ENCODE measurements around the gene HGFAC.

Gene HGFAC

DNA sequence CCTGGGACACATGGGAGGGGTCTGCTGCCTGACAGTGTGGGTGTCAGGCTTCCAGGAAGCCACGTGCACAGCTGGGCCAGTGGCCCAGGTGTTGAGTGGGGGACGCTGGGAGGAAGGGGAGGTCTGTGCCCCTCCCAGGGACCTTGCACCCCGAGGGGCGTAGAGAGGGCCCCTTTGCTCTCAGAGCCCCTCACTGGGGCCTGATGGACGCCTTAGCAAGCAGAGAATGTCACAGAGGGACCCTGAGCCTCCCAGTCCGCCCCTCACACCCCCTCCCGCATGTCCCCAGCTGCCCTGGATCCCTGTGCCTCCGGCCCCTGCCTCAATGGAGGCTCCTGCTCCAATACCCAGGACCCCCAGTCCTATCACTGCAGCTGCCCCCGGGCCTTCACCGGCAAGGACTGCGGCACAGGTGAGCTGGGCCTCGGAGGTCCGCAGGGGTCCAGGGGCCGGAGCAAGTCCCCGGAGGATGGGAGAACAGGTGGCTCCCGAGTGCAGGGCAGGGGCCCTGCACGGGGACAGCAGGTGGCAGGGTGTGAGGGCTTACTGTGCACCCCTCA, 2.1 kb downstream of the HGFAC start:
- Histone ChIP-seq H3K9me3 (ENCODE audit: control insufficient read depth, low read length) (no peaks in the 10 kb centered on the region), H3K36me3 (ENCODE audit: control insufficient read depth, insufficient read depth, low read length) (no peaks in the 10 kb centered on the region), H3K4me1 (ENCODE audit: control insufficient read depth, insufficient read depth, low read length, poor library complexity, severe bottlenecking) (no peaks in the 10 kb centered on the region), H3K4me3 (ENCODE audit: extremely low read depth, insufficient read depth, low read length, poor library complexity, severe bottlenecking) (no peak overlapping the region), H3K27ac (ENCODE audit: low read depth, low read length, severe bottlenecking) (no peak overlapping the region)
- 75 to 78% methylated on average over 15 of the region's 17 CpGs for WGBS, 2 experiments (ENCODE audit: insufficient coverage in 2 of 2)

DNA sequence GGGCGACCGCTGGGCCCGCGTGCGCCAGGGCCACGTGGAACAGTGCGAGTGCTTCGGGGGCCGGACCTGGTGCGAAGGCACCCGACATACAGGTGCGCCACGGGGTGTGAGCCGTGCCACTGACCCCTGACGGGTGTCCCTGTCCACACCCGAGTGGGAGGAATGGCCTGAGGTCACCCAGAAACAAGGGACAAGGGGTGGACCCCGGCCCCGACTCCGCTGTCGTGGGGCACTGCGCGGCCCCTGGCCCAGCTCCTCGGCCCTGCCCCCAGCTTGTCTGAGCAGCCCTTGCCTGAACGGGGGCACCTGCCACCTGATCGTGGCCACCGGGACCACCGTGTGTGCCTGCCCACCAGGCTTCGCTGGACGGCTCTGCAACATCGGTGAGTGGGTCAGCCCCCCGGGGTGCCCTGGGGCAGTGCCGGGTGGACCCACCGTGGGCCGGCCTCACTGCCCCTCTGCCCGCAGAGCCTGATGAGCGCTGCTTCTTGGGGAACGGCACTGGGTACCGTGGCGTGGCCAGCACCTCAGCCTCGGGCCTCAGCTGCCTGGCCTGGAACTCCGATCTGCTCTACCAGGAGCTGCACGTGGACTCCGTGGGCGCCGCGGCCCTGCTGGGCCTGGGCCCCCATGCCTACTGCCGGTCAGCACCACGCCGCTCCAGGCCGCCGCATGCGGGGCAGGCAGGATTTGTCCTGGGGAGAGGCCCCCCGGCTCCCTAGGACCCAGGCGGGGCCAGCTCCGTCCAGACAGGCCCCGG, 2.8 kb downstream of the HGFAC start:
- H3K9me3 ChIP-seq (ENCODE audit: control insufficient read depth, low read length), result no peaks in the 10 kb centered on the region
- WGBS, 2 experiments (ENCODE audit: insufficient coverage in 2 of 2), result 91 to 95% methylated on average over 53 to 56 of the region's 56 CpGs
- H3K4me3 ChIP-seq (ENCODE audit: extremely low read depth, insufficient read depth, low read length, poor library complexity, severe bottlenecking), result no peak overlapping the region
- no peak overlapping the region for H3K27ac ChIP-seq (ENCODE audit: low read depth, low read length, severe bottlenecking)
- no peaks in the 10 kb centered on the region for H3K4me1 ChIP-seq (ENCODE audit: control insufficient read depth, insufficient read depth, low read length, poor library complexity, severe bottlenecking)
- H3K36me3 ChIP-seq (ENCODE audit: control insufficient read depth, insufficient read depth, low read length), result no peaks in the 10 kb centered on the region

DNA sequence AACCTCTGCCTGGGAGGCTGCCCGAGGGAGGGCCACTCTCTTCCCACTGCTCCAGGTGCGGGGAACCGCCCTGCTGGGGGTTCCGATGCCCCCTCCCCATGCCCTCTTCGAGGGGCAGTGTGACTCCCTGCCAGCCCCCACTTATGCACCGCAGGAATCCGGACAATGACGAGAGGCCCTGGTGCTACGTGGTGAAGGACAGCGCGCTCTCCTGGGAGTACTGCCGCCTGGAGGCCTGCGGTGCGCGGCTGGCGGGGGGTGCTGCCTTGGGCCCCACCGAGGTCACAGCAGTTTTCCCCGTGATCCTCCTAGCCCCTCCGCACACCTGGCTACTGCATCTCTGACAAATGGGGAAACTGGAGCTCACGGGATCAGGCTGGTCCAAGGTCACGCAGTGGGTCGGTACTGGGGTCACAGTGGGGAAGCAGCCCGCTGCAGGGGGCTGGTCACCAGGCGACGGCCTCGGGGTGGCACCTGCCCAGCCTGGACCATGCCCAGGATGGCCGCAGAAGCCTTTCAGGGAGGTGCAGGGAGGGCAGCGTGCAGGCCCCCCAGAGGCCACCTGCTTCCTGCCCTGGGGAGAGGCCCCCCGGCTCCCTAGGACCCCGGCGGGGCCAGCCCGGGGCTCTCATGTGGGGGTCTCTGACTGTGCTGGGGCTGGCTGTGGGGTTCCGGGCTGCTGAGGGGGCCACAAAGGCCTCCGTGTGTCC, 3.5 kb downstream of the HGFAC start:
- Histone ChIP-seq H3K4me3 (ENCODE audit: extremely low read depth, insufficient read depth, low read length, poor library complexity, severe bottlenecking) (no peak overlapping the region), H3K27ac (ENCODE audit: low read depth, low read length, severe bottlenecking) (no peak overlapping the region), H3K4me1 (ENCODE audit: control insufficient read depth, insufficient read depth, low read length, poor library complexity, severe bottlenecking) (no peaks in the 10 kb centered on the region), H3K36me3 (ENCODE audit: control insufficient read depth, insufficient read depth, low read length) (no peaks in the 10 kb centered on the region), H3K9me3 (ENCODE audit: control insufficient read depth, low read length) (no peaks in the 10 kb centered on the region)
- WGBS, 2 experiments (ENCODE audit: insufficient coverage in 2 of 2), result 90 to 93% methylated on average over 24 to 33 of the region's 34 CpGs

DNA sequence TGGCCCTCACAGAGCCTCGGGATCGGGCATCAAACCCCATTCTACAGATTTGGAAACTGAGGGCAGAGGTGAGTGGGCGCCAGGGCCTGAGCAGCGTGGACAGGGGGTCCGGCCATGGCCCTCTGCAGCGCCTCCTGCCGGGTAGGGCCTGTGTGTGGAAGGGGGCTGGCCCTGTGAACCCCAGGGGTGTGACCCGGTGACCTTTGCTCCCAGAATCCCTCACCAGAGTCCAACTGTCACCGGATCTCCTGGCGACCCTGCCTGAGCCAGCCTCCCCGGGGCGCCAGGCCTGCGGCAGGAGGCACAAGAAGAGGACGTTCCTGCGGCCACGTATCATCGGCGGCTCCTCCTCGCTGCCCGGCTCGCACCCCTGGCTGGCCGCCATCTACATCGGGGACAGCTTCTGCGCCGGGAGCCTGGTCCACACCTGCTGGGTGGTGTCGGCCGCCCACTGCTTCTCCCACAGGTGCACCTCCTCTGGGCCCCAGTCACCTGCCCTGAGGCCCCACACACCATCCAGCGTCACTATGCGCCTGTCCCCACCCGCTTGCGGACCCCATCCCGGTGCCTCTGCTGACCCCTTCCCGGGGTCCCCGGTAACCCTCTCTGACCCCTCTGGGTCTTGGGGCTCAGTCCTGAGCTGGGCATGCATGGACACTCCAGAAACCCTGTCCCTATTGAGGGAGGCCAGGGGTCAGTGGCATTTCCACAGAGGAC, 4.2 kb downstream of the HGFAC start:
- 93 to 96% methylated on average over 32 to 33 of the region's 34 CpGs for WGBS, 2 experiments (ENCODE audit: insufficient coverage in 2 of 2)
- Histone ChIP-seq H3K4me3 (ENCODE audit: extremely low read depth, insufficient read depth, low read length, poor library complexity, severe bottlenecking) (no peak overlapping the region), H3K36me3 (ENCODE audit: control insufficient read depth, insufficient read depth, low read length) (no peaks in the 10 kb centered on the region), H3K27ac (ENCODE audit: low read depth, low read length, severe bottlenecking) (no peak overlapping the region), H3K4me1 (ENCODE audit: control insufficient read depth, insufficient read depth, low read length, poor library complexity, severe bottlenecking) (no peaks in the 10 kb centered on the region), H3K9me3 (ENCODE audit: control insufficient read depth, low read length) (no peaks in the 10 kb centered on the region)

DNA sequence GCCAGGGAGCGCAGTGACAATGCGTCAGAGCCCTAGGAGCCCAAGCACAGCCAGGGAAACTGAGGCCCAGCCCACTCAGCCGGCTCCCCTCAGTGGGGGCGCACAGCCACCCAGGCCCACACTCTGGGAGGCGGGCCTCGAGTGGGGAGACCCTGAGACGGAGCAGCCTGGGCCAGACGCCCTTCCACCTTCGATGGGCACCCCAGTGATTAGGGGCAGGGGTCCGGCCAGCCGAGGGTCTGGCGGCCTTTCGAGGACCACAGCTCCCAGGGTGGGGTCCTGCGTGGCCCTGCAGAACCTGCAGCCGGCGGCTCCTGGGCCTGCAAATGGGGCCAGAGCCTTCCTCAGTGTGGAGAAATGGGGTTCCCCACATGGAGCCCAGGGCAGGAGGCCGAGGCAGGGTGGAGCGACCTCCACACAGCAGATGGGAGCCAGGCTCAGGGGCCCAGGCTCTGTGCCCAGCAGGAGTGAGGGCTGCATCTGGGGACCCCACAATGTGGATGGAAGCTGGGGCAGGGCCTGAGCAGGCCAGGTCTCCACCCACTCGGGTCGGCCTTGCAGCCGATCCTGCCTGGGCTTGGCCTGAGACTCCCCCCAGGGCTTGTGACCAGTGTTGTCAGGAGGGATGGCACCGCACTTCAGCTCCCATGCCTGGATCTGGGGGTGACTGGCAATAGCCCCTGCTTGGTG, 5.0 kb downstream of the HGFAC start:
- Histone ChIP-seq H3K4me3 (ENCODE audit: extremely low read depth, insufficient read depth, low read length, poor library complexity, severe bottlenecking) (no peak overlapping the region), H3K36me3 (ENCODE audit: control insufficient read depth, insufficient read depth, low read length) (no peaks in the 10 kb centered on the region), H3K27ac (ENCODE audit: low read depth, low read length, severe bottlenecking) (no peak overlapping the region), H3K4me1 (ENCODE audit: control insufficient read depth, insufficient read depth, low read length, poor library complexity, severe bottlenecking) (no peaks in the 10 kb centered on the region), H3K9me3 (ENCODE audit: control insufficient read depth, low read length) (no peaks in the 10 kb centered on the region)
- 95% methylated on average over 21 to 22 of the region's 22 CpGs for WGBS, 2 experiments (ENCODE audit: insufficient coverage in 2 of 2)

DNA sequence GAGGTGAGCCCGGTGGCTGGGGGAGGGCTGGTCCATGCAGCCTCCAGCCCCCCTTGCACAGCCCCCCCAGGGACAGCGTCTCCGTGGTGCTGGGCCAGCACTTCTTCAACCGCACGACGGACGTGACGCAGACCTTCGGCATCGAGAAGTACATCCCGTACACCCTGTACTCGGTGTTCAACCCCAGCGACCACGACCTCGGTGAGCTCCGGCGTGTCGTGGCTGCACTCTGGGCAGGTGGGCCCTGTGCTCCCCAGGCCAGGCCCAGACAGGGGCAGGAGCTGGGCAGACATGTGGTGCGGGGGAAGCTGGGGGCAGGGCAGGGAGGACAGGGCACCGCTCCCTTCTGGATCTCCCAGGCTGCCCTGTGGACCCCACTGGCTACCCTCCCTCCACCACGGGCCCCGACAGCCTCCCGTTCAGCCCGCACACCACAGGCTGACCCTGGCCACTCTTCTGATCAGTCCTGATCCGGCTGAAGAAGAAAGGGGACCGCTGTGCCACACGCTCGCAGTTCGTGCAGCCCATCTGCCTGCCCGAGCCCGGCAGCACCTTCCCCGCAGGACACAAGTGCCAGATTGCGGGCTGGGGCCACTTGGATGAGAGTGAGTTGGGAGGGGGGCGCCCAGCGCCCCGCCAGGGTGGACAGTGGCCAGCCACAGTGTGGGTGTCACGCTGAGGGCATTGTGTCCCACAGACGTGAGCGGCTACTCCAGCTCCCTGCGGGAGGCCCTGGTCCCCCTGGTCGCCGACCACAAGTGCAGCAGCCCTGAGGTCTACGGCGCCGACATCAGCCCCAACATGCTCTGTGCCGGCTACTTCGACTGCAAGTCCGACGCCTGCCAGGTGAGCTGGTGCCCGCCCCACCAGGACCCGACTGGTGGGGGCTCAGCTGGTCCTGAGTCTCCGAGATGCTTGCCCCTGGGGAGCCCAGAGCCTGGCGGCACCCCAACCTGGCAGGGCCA, 5.9 kb downstream of the HGFAC start:
- no peak overlapping the region for H3K27ac ChIP-seq (ENCODE audit: low read depth, low read length, severe bottlenecking)
- H3K4me1 ChIP-seq (ENCODE audit: control insufficient read depth, insufficient read depth, low read length, poor library complexity, severe bottlenecking), result no peaks in the 10 kb centered on the region
- H3K36me3 ChIP-seq (ENCODE audit: control insufficient read depth, insufficient read depth, low read length), result no peaks in the 10 kb centered on the region
- H3K4me3 ChIP-seq (ENCODE audit: extremely low read depth, insufficient read depth, low read length, poor library complexity, severe bottlenecking), result no peak overlapping the region
- 95% methylated on average over 49 to 53 of the region's 53 CpGs for WGBS, 2 experiments (ENCODE audit: insufficient coverage in 2 of 2)
- H3K9me3 ChIP-seq (ENCODE audit: control insufficient read depth, low read length), result no peaks in the 10 kb centered on the region

DNA sequence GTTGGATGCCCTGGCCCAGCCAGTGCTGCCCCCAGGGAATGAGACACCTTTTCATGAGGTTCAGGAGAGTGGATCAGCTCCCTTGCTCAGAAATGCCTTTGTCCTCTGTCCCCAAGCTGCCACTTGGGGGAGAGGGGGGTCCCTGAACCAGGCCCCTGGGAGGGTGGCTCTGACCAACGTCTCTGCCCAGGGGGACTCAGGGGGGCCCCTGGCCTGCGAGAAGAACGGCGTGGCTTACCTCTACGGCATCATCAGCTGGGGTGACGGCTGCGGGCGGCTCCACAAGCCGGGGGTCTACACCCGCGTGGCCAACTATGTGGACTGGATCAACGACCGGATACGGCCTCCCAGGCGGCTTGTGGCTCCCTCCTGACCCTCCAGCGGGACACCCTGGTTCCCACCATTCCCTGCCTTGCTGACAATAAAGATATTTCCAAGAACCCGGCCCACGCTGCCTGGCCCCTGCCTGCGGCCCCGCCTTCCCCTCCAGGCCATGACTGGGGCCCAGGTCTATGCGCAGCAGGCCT, 7.3 kb downstream of the HGFAC start:
- H3K4me1 ChIP-seq (ENCODE audit: control insufficient read depth, insufficient read depth, low read length, poor library complexity, severe bottlenecking), result no peaks in the 10 kb centered on the region
- no peaks in the 10 kb centered on the region for H3K9me3 ChIP-seq (ENCODE audit: control insufficient read depth, low read length)
- H3K36me3 ChIP-seq (ENCODE audit: control insufficient read depth, insufficient read depth, low read length), result no peaks in the 10 kb centered on the region
- H3K27ac ChIP-seq (ENCODE audit: low read depth, low read length, severe bottlenecking), result no peak overlapping the region
- H3K4me3 ChIP-seq (ENCODE audit: extremely low read depth, insufficient read depth, low read length, poor library complexity, severe bottlenecking), result no peak overlapping the region
- 94% methylated on average over 16 to 21 of the region's 21 CpGs for WGBS, 2 experiments (ENCODE audit: insufficient coverage in 2 of 2)

DNA sequence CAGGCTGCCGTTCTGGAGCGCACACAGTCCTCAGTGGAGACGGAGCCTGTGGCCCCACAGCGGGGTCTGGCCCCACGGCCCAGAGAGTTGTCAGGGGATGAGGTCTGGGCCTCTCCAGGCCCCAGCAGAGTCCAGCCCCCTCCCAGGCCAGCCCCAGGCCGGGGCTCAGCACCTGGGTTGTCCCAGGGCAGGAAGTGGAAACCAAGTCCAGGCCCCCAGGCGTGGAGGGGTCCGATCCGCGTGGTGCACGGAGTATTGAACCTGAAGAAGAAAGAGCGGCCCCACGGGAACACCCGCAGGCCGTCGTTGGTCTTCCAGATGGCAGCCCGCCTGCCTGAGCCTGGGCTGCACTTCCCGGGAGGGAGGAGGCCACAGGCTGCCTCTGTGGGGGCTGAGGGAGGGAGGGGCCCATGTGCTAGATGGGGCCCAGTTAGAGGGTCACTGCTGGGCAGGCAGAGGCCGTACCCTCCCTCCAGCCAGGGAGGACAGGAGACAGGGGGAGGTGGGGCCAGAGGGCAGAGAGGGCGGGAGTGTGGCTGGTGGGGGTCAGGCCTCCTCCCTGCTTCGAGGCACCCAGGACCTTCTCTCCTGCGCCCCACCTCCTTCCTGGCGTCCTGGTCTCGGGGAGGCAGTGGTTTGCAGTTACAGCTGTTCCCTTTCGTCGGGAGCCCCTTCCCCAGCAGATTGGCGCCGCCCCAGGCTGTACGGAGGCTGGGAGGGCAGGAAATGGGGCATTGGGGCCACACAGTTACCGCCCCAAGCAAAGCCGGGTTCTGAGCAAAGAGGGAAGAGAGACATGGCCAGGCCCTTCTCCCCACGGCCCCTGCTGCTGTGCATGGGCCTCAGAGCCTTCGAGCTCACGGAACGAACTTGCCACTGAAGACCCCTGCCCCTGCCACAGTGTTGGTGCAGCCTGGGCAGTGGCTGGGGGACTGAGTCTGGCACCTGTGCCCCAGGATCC, 8.1 kb downstream of the HGFAC start:
- Histone ChIP-seq H3K4me3 (ENCODE audit: extremely low read depth, insufficient read depth, low read length, poor library complexity, severe bottlenecking) (no peak overlapping the region), H3K4me1 (ENCODE audit: control insufficient read depth, insufficient read depth, low read length, poor library complexity, severe bottlenecking) (no peaks in the 10 kb centered on the region), H3K36me3 (ENCODE audit: control insufficient read depth, insufficient read depth, low read length) (no peaks in the 10 kb centered on the region), H3K27ac (ENCODE audit: low read depth, low read length, severe bottlenecking) (no peak overlapping the region), H3K9me3 (ENCODE audit: control insufficient read depth, low read length) (no peaks in the 10 kb centered on the region)
- WGBS, 2 experiments (ENCODE audit: insufficient coverage in 2 of 2), result 89% methylated on average over 29 to 33 of the region's 35 CpGs

DNA sequence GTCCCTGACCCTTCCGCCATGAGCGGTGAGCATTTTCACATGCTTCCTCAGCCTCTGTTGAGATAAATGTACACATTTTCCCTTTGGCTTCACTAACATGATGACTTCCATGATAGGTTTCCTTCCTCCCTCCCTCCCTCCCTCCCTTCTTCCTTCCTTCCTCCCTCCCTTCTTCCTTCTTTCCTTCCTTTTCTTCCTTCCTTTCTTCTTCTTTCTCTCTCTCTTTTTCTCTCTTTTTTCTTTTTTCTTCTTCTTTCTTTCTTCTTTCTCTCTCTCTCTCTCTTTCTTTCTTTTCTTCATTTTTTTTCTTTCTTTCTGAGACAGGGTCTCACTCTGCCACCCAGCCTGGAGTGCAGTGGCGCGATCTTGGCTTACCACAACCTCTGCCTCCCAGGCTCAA, 8.9 kb downstream of the HGFAC start:
- H3K36me3 ChIP-seq (ENCODE audit: control insufficient read depth, insufficient read depth, low read length), result no peaks in the 10 kb centered on the region
- no peaks in the 10 kb centered on the region for H3K9me3 ChIP-seq (ENCODE audit: control insufficient read depth, low read length)
- no peaks in the 10 kb centered on the region for H3K4me1 ChIP-seq (ENCODE audit: control insufficient read depth, insufficient read depth, low read length, poor library complexity, severe bottlenecking)
- H3K4me3 ChIP-seq (ENCODE audit: extremely low read depth, insufficient read depth, low read length, poor library complexity, severe bottlenecking), result no peak overlapping the region
- no peak overlapping the region for H3K27ac ChIP-seq (ENCODE audit: low read depth, low read length, severe bottlenecking)
- WGBS, 2 experiments (ENCODE audit: insufficient coverage in 2 of 2), result 91 to 100% methylated on average over 2 to 4 of the region's 4 CpGs

Data from mesodermal cell (in vitro differentiated cells).